CD14-positive monocyte (primary cell): ENCODE data around the gene GGT5. TPM values are rescaled to one million over a fixed set of nuclear protein-coding genes. Genes with fewer than 3 reads are reported as not detected.

ENCODE experiments used
- DNase-seq, 3 donors: peaks; one replicate each; pipeline ENCODE4 v3.0.0-alpha.2; 2011 to 2022
- H2AFZ ChIP-seq: 2 replicates; pipeline ENCODE4 v1.6.0; 2012; ENCODE audit warnings: mild to moderate bottlenecking, low read depth, low read length, inconsistent platforms; ENCODE audit not compliant: insufficient read depth, poor library complexity, severe bottlenecking
- H3K27ac ChIP-seq, 2 donors: 1 replicate in 1 of 2; 2 replicates in 1 of 2; pipeline ENCODE4 v1.5.1; 2012 to 2013; ENCODE audit warnings: low read length in 2 of 2, control low read depth in 1 of 2, inconsistent platforms in 1 of 2, low read depth in 1 of 2, mild to moderate bottlenecking in 1 of 2
- H3K27me3 ChIP-seq, 2 donors: one replicate each; pipeline versions ENCODE4 v1.6.0 to v1.6.1; 2011 to 2013; ENCODE audit warnings: low read length in 2 of 2; ENCODE audit not compliant: control insufficient read depth in 2 of 2, insufficient read depth in 2 of 2
- H3K36me3 ChIP-seq, 2 donors: replicated peaks in 1 of 2; 1 replicate in 1 of 2; 2 replicates in 1 of 2; pipeline versions ENCODE4 v1.5.1 to v1.6.1; 2012 to 2013; ENCODE audit warnings: low read length in 2 of 2, control low read depth in 1 of 2, inconsistent platforms in 1 of 2, mild to moderate bottlenecking in 1 of 2; ENCODE audit not compliant: insufficient read depth in 2 of 2, control insufficient read depth in 1 of 2
- H3K4me1 ChIP-seq, 2 donors: 1 replicate in 1 of 2; 2 replicates in 1 of 2; pipeline versions ENCODE4 v1.5.1 to v1.6.1; 2012 to 2013; ENCODE audit warnings: low read length in 2 of 2, control low read depth in 1 of 2, inconsistent platforms in 1 of 2, mild to moderate bottlenecking in 1 of 2, moderate library complexity in 1 of 2; ENCODE audit not compliant: insufficient read depth in 2 of 2, control insufficient read depth in 1 of 2
- H3K4me2 ChIP-seq: replicated peaks from 2 replicates; pipeline ENCODE3; 2012; ENCODE audit warnings: low read length, moderate library complexity, mild to moderate bottlenecking; ENCODE audit not compliant: poor library complexity, severe bottlenecking; ENCODE audit errors: extremely low read depth
- H3K4me3 ChIP-seq, 3 experiments: fragments of 200-600 bp in 1 of 3; sonication (generic) in 1 of 3; replicated peaks in 1 of 3; 1 replicate in 2 of 3; 2 replicates in 1 of 3; pipeline ENCODE4 v1.5.1; 2011 to 2013; ENCODE audit warnings: low read length in 3 of 3, mild to moderate bottlenecking in 3 of 3, control low read depth in 2 of 3, low read depth in 2 of 3, inconsistent platforms in 1 of 3, moderate library complexity in 1 of 3
- H3K79me2 ChIP-seq: 2 replicates; pipeline ENCODE4 v1.6.0; 2012; ENCODE audit warnings: mild to moderate bottlenecking, control low read depth, inconsistent platforms, low read length, moderate library complexity; ENCODE audit not compliant: insufficient read depth
- H3K9ac ChIP-seq: 2 replicates; pipeline ENCODE4 v1.6.0; 2017; ENCODE audit warnings: low read length, mild to moderate bottlenecking; ENCODE audit not compliant: insufficient read depth, poor library complexity, severe bottlenecking
- H3K9me3 ChIP-seq, 2 donors: replicated peaks in 1 of 2; 1 replicate in 1 of 2; 2 replicates in 1 of 2; pipeline versions ENCODE4 v1.5.1 to v1.6.1; 2012 to 2013; ENCODE audit warnings: low read length in 2 of 2, control low read depth in 1 of 2; ENCODE audit not compliant: control insufficient read depth in 1 of 2, insufficient read depth in 1 of 2
- H4K20me1 ChIP-seq: 2 replicates; pipeline ENCODE4 v1.6.0; 2012; ENCODE audit warnings: mild to moderate bottlenecking, low read length, control low read depth, moderate library complexity; ENCODE audit not compliant: insufficient read depth
- H3K27ac Mint-ChIP-seq, 7 donors: one replicate each; pipeline ENCODE4 v1.8.0; 2020; ENCODE audit warnings: mild to moderate bottlenecking in 7 of 7, mixed read lengths in 7 of 7, moderate library complexity in 6 of 7, inconsistent platforms in 2 of 7
- H3K27me3 Mint-ChIP-seq, 3 donors: one replicate each; pipeline ENCODE4 v1.8.0; 2021 to 2022; ENCODE audit warnings: low read depth in 3 of 3, mild to moderate bottlenecking in 3 of 3, mixed read lengths in 3 of 3, moderate library complexity in 3 of 3, inconsistent platforms in 1 of 3
- H3K36me3 Mint-ChIP-seq, 2 donors: one replicate each; pipeline ENCODE4 v1.8.0; 2020; ENCODE audit warnings: mixed read lengths in 2 of 2, inconsistent platforms in 1 of 2, mild to moderate bottlenecking in 1 of 2
- H3K4me1 Mint-ChIP-seq: one replicate; pipeline ENCODE4 v1.8.0; 2020; ENCODE audit warnings: mild to moderate bottlenecking, mixed read lengths
- H3K4me3 Mint-ChIP-seq, 2 donors: one replicate each; pipeline ENCODE4 v1.8.0; 2020; ENCODE audit warnings: mild to moderate bottlenecking in 2 of 2, mixed read lengths in 2 of 2, moderate library complexity in 1 of 2
- H3K9me3 Mint-ChIP-seq, 7 donors: one replicate each; pipeline ENCODE4 v1.8.0; 2020 to 2022; ENCODE audit warnings: mixed read lengths in 7 of 7, mild to moderate bottlenecking in 6 of 7, moderate library complexity in 6 of 7, inconsistent platforms in 2 of 7
- CTCF ChIP-seq: fragments of 200-600 bp; IDR thresholded peaks from one replicate; pipeline ENCODE4 v1.8.0; 2022; ENCODE audit warnings: antibody characterized with exemption, mild to moderate bottlenecking
- WGBS: methylation state at CpG from one replicate; pipeline ENCODE4 v1.1.5; 2013; ENCODE audit warnings: missing lambda C conversion rate; ENCODE audit not compliant: insufficient coverage; 5-methylcytosine and 5-hydroxymethylcytosine counted together
- intact Hi-C, 2 donors: fragments of 100-400 bp; cut with micrococcal nuclease; formaldehyde crosslinking; loops; one replicate each; pipeline versions ENCODE4 v1.15.0 to v1.15.1; 2023
- polyA plus RNA-seq, 3 donors: library from polyadenylated mRNA; depleted of rRNA in 1 of 3; unstranded in 2 of 3; stranded (reverse) in 1 of 3; fragments of 300-500 nt in 2 of 3; fragments of >200 nt in 1 of 3; fragmentation: Illumina TruSeq in 2 of 3; gene quantifications; 1 replicate in 2 of 3; 2 replicates in 1 of 3; pipeline ENCODE4 v1.2.3, GENCODE V29; 2012 to 2021

Gene GGT5
- polyA plus RNA-seq, 3 donors: 0.26 to 0.41 TPM; not detected in 1

- Histone ChIP-seq H3K9me3 (no peaks in the 10 kb centered on the region), H3K9ac (no peak overlapping the region), H3K36me3 (no peaks in the 10 kb centered on the region), H2AFZ (no peak overlapping the region), H3K79me2 (no peaks in the 10 kb centered on the region), H3K4me1 (peaks cover 12% of the 10 kb centered on the region in 2 donors), H3K4me2 (no peak overlapping the region), H3K27me3 (no peaks in the 10 kb centered on the region), H3K4me3 (no peak overlapping the region), H3K27ac (no peak overlapping the region), H4K20me1 (no peaks in the 10 kb centered on the region)
- peaks cover 0 to 3% (median 0%) of the 10 kb centered on the region in 3 donors for H3K27me3 Mint-ChIP-seq
- H3K27ac Mint-ChIP-seq: peak overlapping the region in 2 of 7 donors; percentile 35 to 36
- no CpG with 5 or more reads among the region's 4 CpGs for WGBS
- no peaks in the 10 kb centered on the region for H3K36me3 Mint-ChIP-seq
- TF ChIP-seq CTCF: no peak
- peaks cover 16% of the 10 kb centered on the region for H3K4me1 Mint-ChIP-seq
- H3K9me3 Mint-ChIP-seq: peaks cover 0 to 6% (median 1%) of the 10 kb centered on the region in 7 donors
- intact Hi-C loops: no loop called here
- DNase-seq: no peak
- no peak overlapping the region for H3K4me3 Mint-ChIP-seq
Observed at GRCh38 chr22:24236656-24237055, 8.2 kb downstream of the GGT5 start.

GRCh38 chr22:24235315-24235714, 9.6 kb downstream of the GGT5 start:
- Mint-ChIP-seq H3K9me3 (peaks cover 0 to 6% (median 1%) of the 10 kb centered on the region in 7 donors), H3K27ac (peak overlapping the region in 2 of 7 donors; percentile 28 to 68), H3K4me3 (no peak overlapping the region), H3K27me3 (peaks cover 0 to 3% (median 0%) of the 10 kb centered on the region in 3 donors), H3K4me1 (peaks cover 4% of the 10 kb centered on the region), H3K36me3 (no peaks in the 10 kb centered on the region)
- no peaks in the 10 kb centered on the region for H3K36me3 ChIP-seq
- H3K9ac ChIP-seq: no peak overlapping the region
- no peak for DNase-seq
- no peaks in the 10 kb centered on the region for H3K79me2 ChIP-seq
- H3K4me2 ChIP-seq: no peak overlapping the region
- no peaks in the 10 kb centered on the region for H4K20me1 ChIP-seq
- no peak overlapping the region for H2AFZ ChIP-seq
- peaks cover 1 to 2% of the 10 kb centered on the region in 2 donors for H3K4me1 ChIP-seq
- no peaks in the 10 kb centered on the region for H3K9me3 ChIP-seq
- intact Hi-C loops: no loop called here
- H3K27ac ChIP-seq: no peak overlapping the region
- no peaks in the 10 kb centered on the region for H3K27me3 ChIP-seq
- TF ChIP-seq CTCF: no peak
- whole genome bisulfite sequencing: 93% methylated on average over 3 of the region's 4 CpGs
- no peak overlapping the region for H3K4me3 ChIP-seq
